Astrocyte (in vitro differentiated cells and primary cell): Measurements from ENCODE around the gene FUT8. TPM values are rescaled to one million over a fixed set of nuclear protein-coding genes. Genes with fewer than 3 reads are reported as not detected.

Experiments
- DNase-seq: peaks from one replicate; pipeline ENCODE4 v3.0.0-alpha.2; 2010; ENCODE audit warnings: low read depth
- FAIRE-seq: peaks from 2 replicates; lab custom pipeline; 2011; peaks lifted over from hg19 to GRCh38; lab: Jason Lieb, UNC
- H2AFZ ChIP-seq: 2 replicates; pipeline ENCODE4 v1.6.0; 2012; ENCODE audit warnings: low read depth, low read length, inconsistent platforms
- H3K27ac ChIP-seq: 2 replicates; pipeline ENCODE4 v1.5.1; 2011; ENCODE audit warnings: low read depth, low read length, inconsistent platforms
- H3K27me3 ChIP-seq: 2 replicates; pipeline ENCODE4 v1.6.0; 2011; ENCODE audit warnings: low read length, inconsistent platforms; ENCODE audit not compliant: insufficient read depth
- H3K36me3 ChIP-seq: 2 replicates; pipeline ENCODE4 v1.5.1; 2011; ENCODE audit warnings: low read length, inconsistent platforms; ENCODE audit not compliant: insufficient read depth
- H3K4me1 ChIP-seq: 2 replicates; pipeline ENCODE4 v1.5.1; 2011; ENCODE audit warnings: low read length, inconsistent platforms; ENCODE audit not compliant: insufficient read depth
- H3K4me2 ChIP-seq: 2 replicates; pipeline ENCODE4 v1.6.0; 2012; ENCODE audit warnings: low read length, inconsistent platforms
- H3K4me3 ChIP-seq: 2 replicates; pipeline ENCODE4 v1.5.1; 2011; ENCODE audit warnings: low read depth, mild to moderate bottlenecking, low read length, inconsistent platforms; ENCODE audit not compliant: insufficient read depth
- H3K79me2 ChIP-seq: 2 replicates; pipeline ENCODE4 v1.6.0; 2012; ENCODE audit warnings: mild to moderate bottlenecking, low read length, inconsistent platforms; ENCODE audit not compliant: insufficient read depth
- H3K9ac ChIP-seq: 2 replicates; pipeline ENCODE4 v1.6.0; 2012; ENCODE audit warnings: mild to moderate bottlenecking, low read length, inconsistent platforms
- H3K9me3 ChIP-seq: 2 replicates; pipeline ENCODE4 v1.5.1; 2012; ENCODE audit warnings: low read depth, mild to moderate bottlenecking, low read length, inconsistent platforms; ENCODE audit not compliant: insufficient read depth
- H4K20me1 ChIP-seq: 2 replicates; pipeline ENCODE4 v1.6.0; 2012; ENCODE audit warnings: low read length, inconsistent platforms; ENCODE audit not compliant: insufficient read depth
- H3K27ac Mint-ChIP-seq: one replicate; pipeline ENCODE4 v1.8.0; 2021; ENCODE audit warnings: mild to moderate bottlenecking, mixed read lengths; ENCODE audit not compliant: unreplicated experiment
- H3K27me3 Mint-ChIP-seq: one replicate; pipeline ENCODE4 v1.8.0; 2021; ENCODE audit warnings: low read depth, mixed read lengths; ENCODE audit not compliant: unreplicated experiment
- H3K36me3 Mint-ChIP-seq: one replicate; pipeline ENCODE4 v1.8.0; 2021; ENCODE audit warnings: low read depth, mixed read lengths; ENCODE audit not compliant: unreplicated experiment
- H3K4me1 Mint-ChIP-seq: one replicate; pipeline ENCODE4 v1.8.0; 2021; ENCODE audit warnings: low read depth, mixed read lengths; ENCODE audit not compliant: unreplicated experiment
- H3K4me3 Mint-ChIP-seq: one replicate; pipeline ENCODE4 v1.8.0; 2021; ENCODE audit warnings: mild to moderate bottlenecking, moderate library complexity, mixed read lengths; ENCODE audit not compliant: unreplicated experiment
- H3K9me3 Mint-ChIP-seq: one replicate; pipeline ENCODE4 v1.8.0; 2021; ENCODE audit warnings: mild to moderate bottlenecking, mixed read lengths; ENCODE audit not compliant: unreplicated experiment
- CTCF ChIP-seq: IDR thresholded peaks from 2 replicates; pipeline ENCODE4 v1.5.1; 2011; ENCODE audit warnings: low read depth, mild to moderate bottlenecking, inconsistent platforms, low read length, moderate library complexity; ENCODE audit not compliant: insufficient read depth
- EZH2 ChIP-seq: IDR thresholded peaks from 2 replicates; pipeline ENCODE4 v1.6.1; 2012; ENCODE audit warnings: mild to moderate bottlenecking, low read length, inconsistent platforms; ENCODE audit not compliant: insufficient read depth
- total RNA-seq: library from RNA; stranded (reverse); gene quantifications from 2 replicates; pipeline ENCODE4 v1.2.1, GENCODE V29; 2021

The FUT8 gene
- total RNA-seq, 1 donor from 2014 or later: 52.7 TPM

- Histone ChIP-seq H4K20me1 (no peaks in the 10 kb centered on the region), H3K9me3 (no peaks in the 10 kb centered on the region), H3K4me2 (no peak overlapping the region), H3K79me2 (peaks cover 51% of the 10 kb centered on the region), H3K4me3 (no peak overlapping the region), H3K9ac (no peak overlapping the region), H3K27me3 (no peaks in the 10 kb centered on the region), H3K36me3 (no peaks in the 10 kb centered on the region), H3K4me1 (no peaks in the 10 kb centered on the region), H2AFZ (no peak overlapping the region), H3K27ac (no peak overlapping the region)
- FAIRE-seq (no peak), DNase-seq (no peak)
- no peaks in the 10 kb centered on the region for H3K27me3 Mint-ChIP-seq
- peaks cover 7% of the 10 kb centered on the region for H3K36me3 Mint-ChIP-seq
- no peak overlapping the region for H3K27ac Mint-ChIP-seq
- peaks cover 3% of the 10 kb centered on the region for H3K4me1 Mint-ChIP-seq
- TF ChIP-seq CTCF (no peak), EZH2 (no peak)
- no peak overlapping the region for H3K4me3 Mint-ChIP-seq
- no peaks in the 10 kb centered on the region for H3K9me3 Mint-ChIP-seq
Measured at GRCh38 chr14:65566820-65567522, 154.4 kb downstream of the FUT8 start.

- no peaks in the 10 kb centered on the region for H3K9me3 Mint-ChIP-seq
- FAIRE-seq (no peak), DNase-seq (no peak)
- Histone ChIP-seq H3K9me3 (no peaks in the 10 kb centered on the region), H3K27me3 (no peaks in the 10 kb centered on the region), H3K79me2 (peaks cover 51% of the 10 kb centered on the region), H4K20me1 (peaks cover 5% of the 10 kb centered on the region), H3K36me3 (no peaks in the 10 kb centered on the region), H3K4me1 (no peaks in the 10 kb centered on the region), H3K9ac (no peak overlapping the region), H2AFZ (no peak overlapping the region), H3K4me2 (no peak overlapping the region), H3K27ac (no peak overlapping the region), H3K4me3 (no peak overlapping the region)
- no peaks in the 10 kb centered on the region for H3K27me3 Mint-ChIP-seq
- no peaks in the 10 kb centered on the region for H3K36me3 Mint-ChIP-seq
- TF ChIP-seq CTCF (no peak), EZH2 (no peak)
- no peak overlapping the region for H3K4me3 Mint-ChIP-seq
- no peaks in the 10 kb centered on the region for H3K4me1 Mint-ChIP-seq
- H3K27ac Mint-ChIP-seq: no peak overlapping the region
Measured at GRCh38 chr14:65574611-65575010, 162.1 kb downstream of the FUT8 start.

GRCh38 chr14:65575389-65575788 is 162.9 kb downstream of the FUT8 start:
- Histone ChIP-seq H3K79me2 (peaks cover 48% of the 10 kb centered on the region), H3K9ac (no peak overlapping the region), H3K4me2 (no peak overlapping the region), H3K27me3 (no peaks in the 10 kb centered on the region), H3K4me3 (no peak overlapping the region), H3K36me3 (no peaks in the 10 kb centered on the region), H2AFZ (no peak overlapping the region), H3K4me1 (no peaks in the 10 kb centered on the region), H3K27ac (no peak overlapping the region), H3K9me3 (no peaks in the 10 kb centered on the region), H4K20me1 (peaks cover 5% of the 10 kb centered on the region)
- H3K9me3 Mint-ChIP-seq: no peaks in the 10 kb centered on the region
- TF ChIP-seq EZH2: no peak
- no peak for TF ChIP-seq CTCF
- H3K4me1 Mint-ChIP-seq: no peaks in the 10 kb centered on the region
- no peaks in the 10 kb centered on the region for H3K27me3 Mint-ChIP-seq
- no peak overlapping the region for H3K4me3 Mint-ChIP-seq
- no peak overlapping the region for H3K27ac Mint-ChIP-seq
- H3K36me3 Mint-ChIP-seq: no peaks in the 10 kb centered on the region
- FAIRE-seq (no peak), DNase-seq (no peak)
